Mucosa of descending colon (tissue), 3 donors: Measurements from ENCODE around the gene ZNF735. TPM values are rescaled to one million over a fixed set of nuclear protein-coding genes. Genes with fewer than 3 reads are reported as not detected.
"Not testable (repeated sequence)": the region's sequence is repeated elsewhere in the genome, so short reads cannot be mapped to it uniquely, and the experiment has no call there.

ENCODE experiments used
- ATAC-seq: fragments of 200-7000 bp; cut with Tn5 transposase; one replicate; pipeline ENCODE4 v1.9.1; 2020; ENCODE audit warnings: mild to moderate bottlenecking, moderate library complexity
- DNase-seq, 3 donors: peaks; one replicate each; pipeline ENCODE4 v3.0.0-alpha.2; 2020
- H3K36me3 ChIP-seq: fragments of 200-600 bp; one replicate; pipeline ENCODE4 v1.8.0; 2021; ENCODE audit warnings: low read depth, mild to moderate bottlenecking
- H3K4me1 ChIP-seq: fragments of 200-600 bp; one replicate; pipeline ENCODE4 v1.8.0; 2021; ENCODE audit warnings: low read depth, mild to moderate bottlenecking
- H3K4me3 ChIP-seq: fragments of 200-600 bp; one replicate; pipeline ENCODE4 v1.8.0; 2021; ENCODE audit warnings: mild to moderate bottlenecking
- H3K9me3 ChIP-seq: fragments of 200-600 bp; one replicate; pipeline ENCODE4 v1.8.0; 2021; ENCODE audit warnings: mild to moderate bottlenecking
- CTCF ChIP-seq: fragments of 200-600 bp; IDR thresholded peaks from one replicate; pipeline ENCODE4 v1.8.0; 2022; ENCODE audit warnings: antibody characterized with exemption, mild to moderate bottlenecking
- intact Hi-C, 2 donors: fragments of 100-400 bp; cut with DNase I in 1 of 2; cut with micrococcal nuclease in 1 of 2; formaldehyde crosslinking; loops; one replicate each; pipeline versions ENCODE4 v1.11.0 to v1.11.1; 2022; cut with DNase I, micrococcal nuclease
- long read RNA-seq, 2 donors: library from polyadenylated mRNA; unstranded; transcript quantifications; one replicate each; pipeline ENCODE4 v2.0.0, GENCODE V29; 2019 to 2021
- total RNA-seq, 3 donors: library from RNA; stranded (reverse); fragmentation: NEBNext Ultra II Directional in 2 of 3; extraction: Animal tissue kit (Norgen Biotek cat#: 25700) in 2 of 3; gene quantifications; one replicate each; pipeline versions ENCODE4 v1.2.1 to v1.2.4, GENCODE V29; 2021 to 2023
- donor health status: DM: no; HTN: no; CAD: no; lungs with moderate emphysema.
- donor health status: DM: no; HTN: no; CAD: no.
- donor health status: DM: no; HTN: yes; CAD: no.

ZNF735 gene
- total RNA-seq: not detected
- long read RNA-seq, donor 1: 0 reads
- long read RNA-seq, donor 2: 0 reads

DNA sequence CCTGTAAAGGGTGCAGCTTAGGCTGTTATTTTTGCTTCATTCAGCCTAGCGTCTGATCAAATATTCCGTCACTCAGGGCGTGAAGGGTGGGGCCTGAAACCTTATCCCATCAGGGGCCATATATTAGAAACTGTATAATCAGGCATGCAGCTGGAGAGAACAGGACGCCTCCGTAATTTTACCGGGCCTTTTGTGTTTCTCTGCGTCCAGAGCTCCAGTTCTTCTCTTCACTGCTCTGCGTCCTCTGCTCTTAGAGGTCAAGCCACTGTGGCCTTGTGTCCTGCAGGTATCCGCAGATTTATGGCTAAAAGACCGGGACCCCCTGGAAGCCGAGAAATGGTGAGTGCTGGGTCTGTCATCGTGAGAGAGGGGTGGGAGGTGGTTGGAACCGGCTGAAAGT lies at the start of gene ZNF735:
Gene ZNF735 (plus strand): TSS at position 301 of the 400 bp plus-strand sequence. CDS start 0 bp downstream, at position 301.
- intact Hi-C loops: no loop called here
- no peak for TF ChIP-seq CTCF
- ATAC-seq (no peak), DNase-seq (no peak)
- Histone ChIP-seq H3K36me3 (no peaks in the 10 kb centered on the region), H3K4me3 (no peak within 1 kb of the TSS), H3K4me1 (no peaks in the 10 kb centered on the region), H3K9me3 (peaks cover 77% of the 10 kb centered on the region)

GRCh38 chr7:64170974-64171373 lies 36.0 kb upstream of the ZNF735 start:
- DNase-seq, H3K4me3 ChIP-seq, intact Hi-C loops, ATAC-seq, H3K36me3 ChIP-seq, H3K4me1 ChIP-seq: not testable (repeated sequence)
- H3K9me3 ChIP-seq: peaks cover 53% of the 10 kb centered on the region

GRCh38 chr7:64174328-64174727 lies 32.7 kb upstream of the ZNF735 start:
- DNase-seq: no peak
- ATAC-seq: no peak
- Histone ChIP-seq H3K4me3 (no peak overlapping the region), H3K9me3 (peaks cover 52% of the 10 kb centered on the region), H3K4me1 (no peaks in the 10 kb centered on the region), H3K36me3 (no peaks in the 10 kb centered on the region)
- intact Hi-C loops: no loop called here
- no peak for TF ChIP-seq CTCF

- DNase-seq (no peak), ATAC-seq (no peak)
- Histone ChIP-seq H3K4me1 (no peaks in the 10 kb centered on the region), H3K9me3 (peaks cover 52% of the 10 kb centered on the region), H3K4me3 (no peak overlapping the region), H3K36me3 (no peaks in the 10 kb centered on the region)
- no peak for TF ChIP-seq CTCF
- intact Hi-C loops: no loop called here
Observed at GRCh38 chr7:64174941-64175340, 32.1 kb upstream of the ZNF735 start.

GRCh38 chr7:64180989-64181388 lies 26.0 kb upstream of the ZNF735 start:
- intact Hi-C loops: loop anchor here (10.0 kb wide), 2 partner anchors 434 to 444 kb away; no protein-coding TSS in a partner anchor
- H3K4me1 ChIP-seq: no peaks in the 10 kb centered on the region
- ATAC-seq (no peak), DNase-seq (no peak)
- H3K9me3 ChIP-seq: peaks cover 60% of the 10 kb centered on the region
- TF ChIP-seq CTCF: no peak
- H3K4me3 ChIP-seq: no peak overlapping the region
- H3K36me3 ChIP-seq: no peaks in the 10 kb centered on the region

DNA sequence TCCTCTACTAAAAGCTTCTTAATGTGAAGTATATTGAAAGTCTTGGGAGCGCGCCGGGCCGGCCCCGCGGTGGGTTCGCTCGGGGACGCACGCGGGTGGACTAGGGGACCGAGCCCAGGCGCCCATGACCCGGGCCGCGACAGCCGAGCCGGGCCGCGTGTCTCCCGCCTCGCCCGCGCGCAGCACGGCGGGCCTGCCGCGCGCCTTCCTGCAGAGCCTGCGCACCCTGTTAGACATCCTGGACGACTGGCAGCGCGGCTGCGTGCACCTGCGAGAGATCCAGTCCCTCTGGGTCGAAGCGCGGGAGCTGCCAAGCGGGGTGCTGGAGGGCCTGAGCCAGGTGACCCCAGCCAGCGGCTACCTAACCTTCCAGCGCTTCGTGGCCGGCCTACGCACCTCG lies 25.4 kb upstream of the ZNF735 start:
- intact Hi-C loops: loop anchor here (10.0 kb wide), 2 partner anchors 433 to 443 kb away; no protein-coding TSS in a partner anchor
- H3K9me3 ChIP-seq: peaks cover 60% of the 10 kb centered on the region
- no peak for TF ChIP-seq CTCF

More for the DNA sequence above, 25.4 kb upstream of the ZNF735 start:
- no peaks in the 10 kb centered on the region for H3K36me3 ChIP-seq
- no peaks in the 10 kb centered on the region for H3K4me1 ChIP-seq
- no peak overlapping the region for H3K4me3 ChIP-seq
- DNase-seq (no peak), ATAC-seq (no peak)
